Liver (tissue), 3 donors: ENCODE results near the gene IL22RA1.

ENCODE experiments used
- FOXA2 ChIP-seq: IDR thresholded peaks from 2 replicates; pipeline ENCODE4 v1.6.1; 2016; ENCODE audit warnings: antibody characterized with exemption
- HNF4A ChIP-seq, 2 donors: conservative IDR thresholded peaks; 2 replicates each; pipeline ENCODE4 v1.6.1; 2016; ENCODE audit warnings: antibody characterized with exemption in 2 of 2, mild to moderate bottlenecking in 2 of 2
- JUND ChIP-seq, 2 donors: IDR thresholded peaks; 2 replicates each; pipeline ENCODE4 v1.6.1; 2016; ENCODE audit warnings: antibody characterized with exemption in 2 of 2
- NR2F2 ChIP-seq: IDR thresholded peaks from 2 replicates; pipeline ENCODE4 v1.6.1; 2016; ENCODE audit warnings: antibody characterized with exemption
- TF ChIP-seq, protein P1 (sequence below): fragments of 150-350 bp; IDR thresholded peaks from 2 replicates; pipeline ENCODE4 v1.5.1; 2017; ENCODE audit warnings: improper control_type of control experiment, low read depth, low read length; ENCODE audit not compliant: missing input control
- TF ChIP-seq, protein P2 (sequence below): IDR thresholded peaks from 2 replicates; pipeline ENCODE4 v1.6.1; 2016; ENCODE audit warnings: antibody characterized with exemption, mild to moderate bottlenecking
- donor health status: healthy.
- donor health status: healthy.

DNA sequence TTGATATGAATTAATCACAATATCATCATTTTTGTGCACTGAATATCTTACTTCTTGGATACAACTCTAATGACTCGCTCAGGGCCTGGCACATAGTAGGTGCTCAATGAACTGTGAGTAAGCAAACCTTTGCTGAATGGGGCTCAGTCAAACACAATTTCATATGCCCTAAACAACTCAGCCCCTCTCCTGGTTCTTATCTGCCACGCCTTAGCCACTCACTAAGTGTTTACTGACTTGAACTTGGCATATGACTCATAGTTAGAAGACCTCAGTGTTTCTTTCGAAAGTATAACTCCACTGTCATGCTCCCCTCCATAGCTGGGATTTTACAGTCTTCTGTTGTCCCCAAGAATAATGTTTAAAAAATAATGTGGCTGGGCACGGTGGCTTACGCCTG is 48.9 kb upstream of the IL22RA1 start:
- TF ChIP-seq, protein P1, sequence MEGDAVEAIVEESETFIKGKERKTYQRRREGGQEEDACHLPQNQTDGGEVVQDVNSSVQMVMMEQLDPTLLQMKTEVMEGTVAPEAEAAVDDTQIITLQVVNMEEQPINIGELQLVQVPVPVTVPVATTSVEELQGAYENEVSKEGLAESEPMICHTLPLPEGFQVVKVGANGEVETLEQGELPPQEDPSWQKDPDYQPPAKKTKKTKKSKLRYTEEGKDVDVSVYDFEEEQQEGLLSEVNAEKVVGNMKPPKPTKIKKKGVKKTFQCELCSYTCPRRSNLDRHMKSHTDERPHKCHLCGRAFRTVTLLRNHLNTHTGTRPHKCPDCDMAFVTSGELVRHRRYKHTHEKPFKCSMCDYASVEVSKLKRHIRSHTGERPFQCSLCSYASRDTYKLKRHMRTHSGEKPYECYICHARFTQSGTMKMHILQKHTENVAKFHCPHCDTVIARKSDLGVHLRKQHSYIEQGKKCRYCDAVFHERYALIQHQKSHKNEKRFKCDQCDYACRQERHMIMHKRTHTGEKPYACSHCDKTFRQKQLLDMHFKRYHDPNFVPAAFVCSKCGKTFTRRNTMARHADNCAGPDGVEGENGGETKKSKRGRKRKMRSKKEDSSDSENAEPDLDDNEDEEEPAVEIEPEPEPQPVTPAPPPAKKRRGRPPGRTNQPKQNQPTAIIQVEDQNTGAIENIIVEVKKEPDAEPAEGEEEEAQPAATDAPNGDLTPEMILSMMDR: no peak
- TF ChIP-seq JUND (IDR thresholded peaks at IDR 0.05) (no peak), NR2F2 (no peak), FOXA2 (no peak), HNF4A (conservative IDR thresholded peaks at IDR 0.05) (no peak)
- TF ChIP-seq, protein P2, sequence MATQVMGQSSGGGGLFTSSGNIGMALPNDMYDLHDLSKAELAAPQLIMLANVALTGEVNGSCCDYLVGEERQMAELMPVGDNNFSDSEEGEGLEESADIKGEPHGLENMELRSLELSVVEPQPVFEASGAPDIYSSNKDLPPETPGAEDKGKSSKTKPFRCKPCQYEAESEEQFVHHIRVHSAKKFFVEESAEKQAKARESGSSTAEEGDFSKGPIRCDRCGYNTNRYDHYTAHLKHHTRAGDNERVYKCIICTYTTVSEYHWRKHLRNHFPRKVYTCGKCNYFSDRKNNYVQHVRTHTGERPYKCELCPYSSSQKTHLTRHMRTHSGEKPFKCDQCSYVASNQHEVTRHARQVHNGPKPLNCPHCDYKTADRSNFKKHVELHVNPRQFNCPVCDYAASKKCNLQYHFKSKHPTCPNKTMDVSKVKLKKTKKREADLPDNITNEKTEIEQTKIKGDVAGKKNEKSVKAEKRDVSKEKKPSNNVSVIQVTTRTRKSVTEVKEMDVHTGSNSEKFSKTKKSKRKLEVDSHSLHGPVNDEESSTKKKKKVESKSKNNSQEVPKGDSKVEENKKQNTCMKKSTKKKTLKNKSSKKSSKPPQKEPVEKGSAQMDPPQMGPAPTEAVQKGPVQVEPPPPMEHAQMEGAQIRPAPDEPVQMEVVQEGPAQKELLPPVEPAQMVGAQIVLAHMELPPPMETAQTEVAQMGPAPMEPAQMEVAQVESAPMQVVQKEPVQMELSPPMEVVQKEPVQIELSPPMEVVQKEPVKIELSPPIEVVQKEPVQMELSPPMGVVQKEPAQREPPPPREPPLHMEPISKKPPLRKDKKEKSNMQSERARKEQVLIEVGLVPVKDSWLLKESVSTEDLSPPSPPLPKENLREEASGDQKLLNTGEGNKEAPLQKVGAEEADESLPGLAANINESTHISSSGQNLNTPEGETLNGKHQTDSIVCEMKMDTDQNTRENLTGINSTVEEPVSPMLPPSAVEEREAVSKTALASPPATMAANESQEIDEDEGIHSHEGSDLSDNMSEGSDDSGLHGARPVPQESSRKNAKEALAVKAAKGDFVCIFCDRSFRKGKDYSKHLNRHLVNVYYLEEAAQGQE: no peak
